A673 (cell line): ENCODE results near the gene GALNT7.

ENCODE experiments used
- EZH2 ChIP-seq: fragments of 200-600 bp; sonication (generic); IDR thresholded peaks from 2 replicates; pipeline ENCODE4 v1.6.1; 2017; ENCODE audit warnings: borderline replicate concordance, low read depth, mild to moderate bottlenecking, mixed read lengths, antibody characterized with exemption, low read length; ENCODE audit not compliant: poor library complexity, severe bottlenecking
- TF ChIP-seq, protein P1 (sequence below): fragments of 300-800, 200-600 bp; sonication (generic); conservative IDR thresholded peaks from 2 replicates; pipeline ENCODE4 v1.5.1; 2017; ENCODE audit warnings: low read depth, mild to moderate bottlenecking, antibody characterized with exemption, low read length, moderate library complexity, mixed read lengths

- TF ChIP-seq, protein P1, sequence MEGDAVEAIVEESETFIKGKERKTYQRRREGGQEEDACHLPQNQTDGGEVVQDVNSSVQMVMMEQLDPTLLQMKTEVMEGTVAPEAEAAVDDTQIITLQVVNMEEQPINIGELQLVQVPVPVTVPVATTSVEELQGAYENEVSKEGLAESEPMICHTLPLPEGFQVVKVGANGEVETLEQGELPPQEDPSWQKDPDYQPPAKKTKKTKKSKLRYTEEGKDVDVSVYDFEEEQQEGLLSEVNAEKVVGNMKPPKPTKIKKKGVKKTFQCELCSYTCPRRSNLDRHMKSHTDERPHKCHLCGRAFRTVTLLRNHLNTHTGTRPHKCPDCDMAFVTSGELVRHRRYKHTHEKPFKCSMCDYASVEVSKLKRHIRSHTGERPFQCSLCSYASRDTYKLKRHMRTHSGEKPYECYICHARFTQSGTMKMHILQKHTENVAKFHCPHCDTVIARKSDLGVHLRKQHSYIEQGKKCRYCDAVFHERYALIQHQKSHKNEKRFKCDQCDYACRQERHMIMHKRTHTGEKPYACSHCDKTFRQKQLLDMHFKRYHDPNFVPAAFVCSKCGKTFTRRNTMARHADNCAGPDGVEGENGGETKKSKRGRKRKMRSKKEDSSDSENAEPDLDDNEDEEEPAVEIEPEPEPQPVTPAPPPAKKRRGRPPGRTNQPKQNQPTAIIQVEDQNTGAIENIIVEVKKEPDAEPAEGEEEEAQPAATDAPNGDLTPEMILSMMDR = no peak
- no peak for TF ChIP-seq EZH2
Observed at GRCh38 chr4:173152104-173152503, 16.5 kb upstream of the GALNT7 start.
